ENCODE results near the gene AQP9.

GRCh38 chr15:58138106-58138505 is at the start of gene AQP9:
- TF ChIP-seq CTCF (IDR thresholded peaks at IDR 0.05; ENCODE audit: low read length) (no peak), EZH2 (IDR thresholded peaks at IDR 0.05; ENCODE audit: borderline replicate concordance, low read length) (no peak)

All from OCI-LY1 (cell line).